ENCODE data around the gene GPRIN1.
"Not testable (repeated sequence)": the region's sequence is repeated elsewhere in the genome, so short reads cannot be mapped to it uniquely, and the experiment has no call there.

GPRIN1 gene

GRCh38 chr5:176577312-176578176 is 32.4 kb downstream of the GPRIN1 start:
- in situ Hi-C loops (cut with MboI; ENCODE audit: low sequenced_read_pairs) = no loop called here

- in situ Hi-C loops (cut with MboI; ENCODE audit: low sequenced_read_pairs) = no loop called here
These were observed 34.2 kb downstream of the GPRIN1 start for GRCh38 chr5:176575488-176576422.

GRCh38 chr5:176575066-176575465 is 34.9 kb downstream of the GPRIN1 start:
- in situ Hi-C loops (cut with MboI; ENCODE audit: low sequenced_read_pairs) = no loop called here

GRCh38 chr5:176574297-176574591 is 35.7 kb downstream of the GPRIN1 start:
- in situ Hi-C loops (cut with MboI; ENCODE audit: low sequenced_read_pairs) = no loop called here

- in situ Hi-C loops (cut with MboI; ENCODE audit: low sequenced_read_pairs) = no loop called here
These were observed 36.2 kb downstream of the GPRIN1 start for GRCh38 chr5:176573564-176574296.

GRCh38 chr5:176570044-176570443 is 39.9 kb downstream of the GPRIN1 start:
- in situ Hi-C loops (cut with MboI; ENCODE audit: low sequenced_read_pairs) = no loop called here

GRCh38 chr5:176568657-176569056 is 41.3 kb downstream of the GPRIN1 start:
- in situ Hi-C loops (cut with MboI; ENCODE audit: low sequenced_read_pairs) = no loop called here

- in situ Hi-C loops (cut with MboI; ENCODE audit: low sequenced_read_pairs) = no loop called here
These were observed 44.1 kb downstream of the GPRIN1 start for GRCh38 chr5:176565760-176566288.

- in situ Hi-C loops (cut with MboI; ENCODE audit: low sequenced_read_pairs) = no loop called here
These were observed 46.0 kb downstream of the GPRIN1 start for GRCh38 chr5:176564002-176564401.

- in situ Hi-C loops (cut with MboI; ENCODE audit: low sequenced_read_pairs) = no loop called here
These were observed 47.8 kb downstream of the GPRIN1 start for GRCh38 chr5:176562189-176562588.

GRCh38 chr5:176561259-176561658 is 48.7 kb downstream of the GPRIN1 start:
- in situ Hi-C loops (cut with MboI; ENCODE audit: low sequenced_read_pairs) = no loop called here

GRCh38 chr5:176560364-176560763 is 49.6 kb downstream of the GPRIN1 start:
- in situ Hi-C loops (cut with MboI; ENCODE audit: low sequenced_read_pairs) = no loop called here

GRCh38 chr5:176559683-176560082 is 50.3 kb downstream of the GPRIN1 start:
- in situ Hi-C loops (cut with MboI; ENCODE audit: low sequenced_read_pairs) = no loop called here

GRCh38 chr5:176557846-176558245 is 52.1 kb downstream of the GPRIN1 start:
- in situ Hi-C loops (cut with MboI; ENCODE audit: low sequenced_read_pairs) = no loop called here

GRCh38 chr5:176553260-176554085 is 56.5 kb downstream of the GPRIN1 start:
- in situ Hi-C loops (cut with MboI; ENCODE audit: low sequenced_read_pairs) = no loop called here

- in situ Hi-C loops (cut with MboI; ENCODE audit: low sequenced_read_pairs) = no loop called here
These were observed 57.6 kb downstream of the GPRIN1 start for GRCh38 chr5:176552332-176552869.

GRCh38 chr5:176550937-176551336 is 59.0 kb downstream of the GPRIN1 start:
- in situ Hi-C loops (cut with MboI; ENCODE audit: low sequenced_read_pairs) = not testable (repeated sequence)

- in situ Hi-C loops (cut with MboI; ENCODE audit: low sequenced_read_pairs) = no loop called here
These were observed 59.6 kb downstream of the GPRIN1 start for GRCh38 chr5:176550275-176550831.

GRCh38 chr5:176549871-176550270 is 60.1 kb downstream of the GPRIN1 start:
- in situ Hi-C loops (cut with MboI; ENCODE audit: low sequenced_read_pairs) = no loop called here

All from HL-60/S4 treated with retinoic acid at 250 ng/mL for 4 days and 3 days (cell line).